HG03571 (cell line): ENCODE results near the gene ZCCHC14.
"Not testable (repeated sequence)": the region's sequence is repeated elsewhere in the genome, so short reads cannot be mapped to it uniquely, and the experiment has no call there.

Experiments
- ATAC-seq: cut with Tn5 transposase; IDR thresholded peaks from one replicate; pipeline ENCODE4 v1.9.1; 2021; ENCODE audit not compliant: unreplicated experiment

The ZCCHC14 gene

DNA sequence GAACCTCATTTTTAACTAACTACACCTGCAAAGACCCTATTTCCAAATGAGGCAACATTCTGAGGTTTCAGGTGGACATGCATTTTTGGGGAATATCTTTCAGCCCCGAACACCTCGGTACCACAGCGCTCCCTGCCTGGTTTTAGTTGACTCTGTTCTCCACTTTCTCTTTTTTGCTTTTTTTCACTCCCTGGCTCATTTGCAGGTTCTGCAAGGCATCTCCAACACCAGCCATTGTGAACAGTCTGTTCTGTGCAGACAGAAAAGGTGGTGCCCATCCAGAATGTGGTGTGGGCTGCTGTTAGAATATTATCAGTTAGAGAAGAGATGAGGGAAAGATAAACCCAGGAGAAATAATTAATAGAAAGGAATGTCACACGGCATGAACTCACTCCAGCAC lies 32.5 kb upstream of the ZCCHC14 start:
- no peak for ATAC-seq

DNA sequence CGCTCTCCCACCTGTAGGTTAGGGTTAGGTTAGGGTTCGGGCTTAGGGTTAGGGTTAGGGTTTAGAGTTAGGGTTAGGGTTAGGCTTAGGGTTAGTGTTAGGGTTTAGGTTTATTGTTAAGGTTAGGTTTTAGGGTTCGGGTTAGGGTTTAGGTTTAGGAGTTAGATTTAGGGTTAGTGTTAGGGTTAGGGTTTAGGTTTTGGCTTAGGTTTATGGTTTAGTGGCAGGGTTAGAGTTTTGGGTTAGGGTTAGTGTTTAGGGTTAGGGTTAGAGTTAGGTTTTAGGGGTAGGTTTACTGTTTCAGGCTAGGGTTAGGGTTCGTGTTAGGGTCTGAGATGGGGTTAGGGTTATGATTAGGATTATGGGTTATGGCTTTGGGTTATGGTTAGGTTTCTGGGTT lies 31.6 kb upstream of the ZCCHC14 start:
- no peak for ATAC-seq

DNA sequence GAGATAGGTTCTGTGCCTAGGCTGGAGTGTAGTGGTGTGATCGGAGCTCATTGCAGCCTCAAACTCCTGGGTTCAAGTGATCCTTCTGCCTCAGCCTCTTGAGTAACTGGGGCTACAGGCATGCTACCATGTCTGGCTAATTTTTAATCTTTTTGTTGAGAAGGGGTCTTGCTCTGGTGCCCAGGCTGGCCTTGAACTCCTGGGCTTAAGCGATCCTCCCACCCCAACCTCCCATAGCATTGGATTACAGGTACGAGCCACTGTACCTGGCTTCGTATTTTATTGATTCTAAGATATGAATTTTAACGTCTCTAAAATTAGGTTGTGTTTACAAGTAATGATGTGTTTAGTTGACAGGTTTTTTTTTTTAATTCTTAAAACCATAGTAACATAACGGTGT lies 30.8 kb upstream of the ZCCHC14 start:
- ATAC-seq, result not testable (repeated sequence)

DNA sequence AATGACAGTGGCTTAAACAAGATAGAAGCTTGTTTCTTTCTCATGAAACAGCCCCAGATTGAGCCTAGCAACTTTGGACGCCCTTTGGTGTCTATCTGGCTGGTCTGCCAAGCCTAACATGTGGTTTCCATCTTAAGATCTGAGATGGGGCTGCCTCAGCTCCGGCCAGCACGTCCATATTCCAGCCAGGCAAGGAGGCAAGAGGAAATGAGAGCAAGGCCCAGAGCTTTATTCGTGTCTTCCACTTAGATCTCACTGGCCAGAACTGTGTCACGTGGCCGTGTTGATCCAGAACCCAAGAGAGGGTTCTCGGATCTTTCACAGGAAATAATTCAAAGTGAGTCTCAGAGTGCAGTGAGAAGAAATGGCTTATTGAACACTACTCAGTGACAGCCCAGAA lies 28.9 kb upstream of the ZCCHC14 start:
- ATAC-seq, result not testable (repeated sequence)

DNA sequence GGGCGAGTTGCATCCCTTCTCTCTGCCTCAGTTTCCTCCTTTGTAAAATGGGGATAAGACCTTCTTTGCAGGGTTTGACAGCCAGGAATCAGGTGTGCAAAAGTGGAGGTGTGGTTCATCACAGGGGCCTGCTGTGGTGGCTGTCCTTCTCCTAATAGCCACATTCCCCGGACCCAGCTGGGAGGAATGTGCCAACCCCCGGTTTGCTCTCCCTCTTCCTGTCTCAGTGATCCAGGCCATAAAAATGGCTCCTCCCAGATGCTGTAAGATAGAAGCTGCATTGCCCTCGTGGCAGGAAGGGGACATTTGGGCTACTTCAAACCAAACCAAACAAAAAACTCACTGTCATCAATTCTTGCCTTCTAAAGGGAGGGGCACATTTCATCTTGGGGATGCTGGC lies 26.3 kb upstream of the ZCCHC14 start:
- not testable (repeated sequence) for ATAC-seq

DNA sequence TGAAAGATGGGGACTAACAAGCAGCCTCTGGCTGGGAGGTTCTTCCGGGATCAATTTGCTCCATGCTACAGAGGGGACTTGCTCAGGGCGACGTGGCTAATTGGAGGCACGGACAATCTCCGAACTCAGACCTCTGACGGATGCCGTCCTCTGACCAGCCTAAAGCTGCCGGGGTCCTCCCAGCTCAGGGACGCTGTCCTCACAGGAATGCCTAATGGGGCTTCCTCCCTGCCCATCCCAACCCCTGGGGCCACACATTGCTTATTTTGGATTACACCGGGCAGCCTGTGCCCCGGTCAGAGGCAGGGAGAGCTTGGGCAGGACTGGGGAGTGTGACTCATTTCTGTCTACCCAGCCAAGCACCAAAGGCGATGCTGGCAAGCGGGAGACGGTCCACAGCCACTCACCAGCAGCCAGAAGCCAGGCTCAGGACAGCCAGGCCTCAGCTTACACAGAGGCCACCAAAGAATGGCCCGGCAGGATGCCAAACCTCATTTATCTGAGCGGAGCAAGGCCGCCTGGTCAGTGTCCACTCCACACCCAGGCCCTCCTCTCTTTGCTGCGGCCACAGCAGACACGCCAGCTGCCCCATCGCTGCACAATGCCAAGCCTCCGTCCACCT lies 25.7 kb upstream of the ZCCHC14 start:
- ATAC-seq, result not testable (repeated sequence)

DNA sequence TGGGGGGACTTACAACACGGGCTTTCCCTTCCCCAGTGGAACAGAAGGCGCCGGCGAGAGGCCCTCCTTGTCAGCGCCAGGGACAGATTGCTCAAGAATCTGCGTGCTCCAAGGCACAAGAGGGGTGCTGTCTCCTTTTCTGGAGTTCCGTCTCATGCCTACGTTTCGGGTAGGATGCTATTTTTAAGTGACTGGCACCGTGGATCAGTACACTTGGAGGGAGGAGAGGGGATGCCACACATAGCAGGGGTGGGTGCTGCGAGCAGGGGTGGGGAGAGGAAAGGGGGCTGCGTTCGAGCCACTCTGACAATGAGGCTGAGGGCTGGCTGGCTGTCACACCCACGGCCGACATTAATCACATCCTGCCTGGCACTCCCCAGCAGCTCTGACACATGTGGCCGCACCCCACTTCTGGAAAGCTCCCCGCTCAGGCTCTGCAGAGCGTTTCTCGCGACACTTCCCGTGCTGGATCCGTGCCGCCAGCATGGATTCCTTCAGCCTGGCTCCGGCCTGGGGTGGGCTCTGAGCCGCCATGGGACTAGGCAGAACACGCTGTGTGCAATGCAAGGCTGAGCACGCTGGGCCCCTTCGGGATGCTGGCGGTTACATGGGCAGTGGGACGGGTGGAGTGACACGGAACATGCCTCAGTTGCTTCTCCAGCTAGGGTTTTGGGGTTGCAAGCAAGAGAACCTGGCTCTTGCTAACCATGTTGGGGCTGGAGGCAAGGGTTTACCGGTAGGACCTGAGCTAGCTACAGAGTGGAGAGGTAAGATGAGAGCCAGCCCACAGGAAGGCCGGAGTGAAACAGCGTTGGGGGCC lies 25.0 kb upstream of the ZCCHC14 start:
- not testable (repeated sequence) for ATAC-seq

DNA sequence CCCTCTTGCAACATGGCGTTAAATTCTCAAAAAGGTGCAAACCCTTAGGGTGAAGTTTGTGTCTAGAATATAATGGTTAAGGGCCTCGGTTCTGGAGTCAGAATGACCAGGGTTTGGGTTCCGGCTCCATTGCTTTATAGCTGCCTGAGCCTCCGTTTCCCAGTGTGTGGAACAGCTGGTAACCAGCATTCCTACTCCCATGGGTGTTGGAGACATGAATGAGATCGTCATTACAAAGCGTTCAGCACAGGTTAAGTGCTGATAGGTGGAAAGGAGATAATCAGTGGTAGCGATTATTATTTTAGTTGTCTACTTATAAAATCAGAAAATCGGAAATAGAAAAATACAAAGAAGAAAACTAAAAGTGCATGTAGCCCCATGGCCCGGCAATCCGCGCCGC lies 23.5 kb upstream of the ZCCHC14 start:
- ATAC-seq, result no peak

DNA sequence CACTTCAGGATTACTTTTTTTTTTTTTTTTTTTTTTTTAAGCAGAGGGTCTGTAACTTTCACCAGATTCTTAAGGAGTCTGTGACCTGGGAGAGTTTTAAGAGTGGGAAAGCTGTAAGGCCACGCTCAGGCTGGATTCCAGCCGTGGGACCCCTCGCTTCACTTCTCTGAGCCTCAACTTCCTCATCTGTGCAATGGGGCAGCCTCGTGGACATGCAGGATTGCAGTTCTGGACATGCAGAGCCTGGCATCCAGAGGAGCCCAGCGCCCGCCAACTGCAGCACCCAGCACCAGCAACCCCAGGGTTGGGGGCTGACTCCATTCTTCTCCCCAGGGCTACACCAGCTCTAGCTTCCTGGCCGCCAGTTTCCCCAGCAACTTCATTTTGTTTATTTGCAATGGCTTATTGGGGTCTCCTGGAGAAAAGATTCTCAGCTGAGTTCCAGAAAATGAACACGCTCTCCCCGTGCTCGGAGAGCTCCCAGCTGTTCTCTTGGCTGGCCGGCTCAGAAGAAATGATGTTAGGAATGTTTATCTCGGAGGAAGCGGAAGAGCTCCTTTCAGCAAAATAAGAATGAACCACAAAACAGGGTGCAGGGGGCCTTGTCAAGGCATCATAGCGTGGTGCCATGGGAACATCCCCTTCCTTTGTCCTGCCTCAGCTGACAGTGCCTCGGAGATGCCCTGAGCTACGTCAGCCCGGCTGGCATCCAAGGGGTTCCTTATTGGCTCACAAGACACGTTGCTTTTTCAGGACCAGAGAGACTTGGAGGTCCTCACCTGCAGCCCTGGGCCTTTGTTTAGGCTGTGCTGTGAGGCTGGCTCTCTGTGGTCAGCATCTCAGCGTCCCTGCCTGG lies 22.9 kb upstream of the ZCCHC14 start:
- ATAC-seq, result no peak

DNA sequence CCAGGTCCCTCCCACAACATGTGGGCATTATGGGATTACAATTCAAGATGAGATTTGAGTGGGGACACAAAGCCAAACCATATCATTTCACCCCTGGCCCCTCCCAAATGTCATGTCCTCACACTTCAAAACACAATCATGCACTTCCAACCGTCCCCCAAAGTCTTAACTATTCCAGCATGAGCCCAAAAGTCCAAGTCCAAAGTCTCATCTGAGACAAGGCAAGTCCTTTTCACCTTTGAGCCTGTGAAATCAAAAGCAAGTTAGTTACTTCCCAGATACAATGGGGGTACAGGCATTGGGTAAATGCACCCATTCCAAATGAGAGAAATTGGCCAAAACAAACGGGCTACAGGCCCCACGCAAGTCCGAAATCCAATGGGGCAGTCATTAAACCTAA lies 17.0 kb upstream of the ZCCHC14 start:
- not testable (repeated sequence) for ATAC-seq

DNA sequence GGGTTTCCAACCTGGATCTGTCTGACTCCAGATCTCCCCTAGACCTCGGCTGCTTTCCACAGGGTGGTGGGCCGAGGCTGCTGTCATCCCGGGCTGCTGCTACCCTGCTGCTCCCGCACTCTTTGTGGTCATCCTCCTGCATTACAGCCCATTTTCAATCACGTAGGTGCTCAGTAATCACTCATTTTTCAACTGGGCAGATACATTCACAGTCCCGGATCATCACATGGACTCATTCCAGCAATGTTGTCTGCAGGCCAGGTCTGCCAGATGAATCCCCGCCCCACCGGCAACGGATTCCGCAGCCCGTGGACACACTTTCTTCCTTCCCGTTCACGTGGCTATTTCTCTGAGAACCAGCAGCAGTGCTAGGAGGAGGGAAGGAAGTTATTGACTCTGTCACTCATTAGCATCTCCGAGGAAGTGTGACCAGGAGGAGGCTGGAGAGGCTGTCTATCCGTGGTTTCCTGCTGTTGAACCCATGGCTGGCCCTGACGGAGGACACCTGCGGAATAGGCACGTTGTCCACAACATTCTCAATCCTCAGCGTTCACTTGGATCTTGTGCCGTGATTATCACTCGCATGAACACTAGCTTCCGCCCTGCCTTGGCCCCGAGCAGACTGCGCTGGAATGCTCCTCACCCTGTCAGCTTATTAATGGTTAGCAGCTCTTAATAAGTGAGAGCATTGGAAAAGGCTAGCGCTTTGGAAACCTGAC lies 14.7 kb upstream of the ZCCHC14 start:
- no peak for ATAC-seq

DNA sequence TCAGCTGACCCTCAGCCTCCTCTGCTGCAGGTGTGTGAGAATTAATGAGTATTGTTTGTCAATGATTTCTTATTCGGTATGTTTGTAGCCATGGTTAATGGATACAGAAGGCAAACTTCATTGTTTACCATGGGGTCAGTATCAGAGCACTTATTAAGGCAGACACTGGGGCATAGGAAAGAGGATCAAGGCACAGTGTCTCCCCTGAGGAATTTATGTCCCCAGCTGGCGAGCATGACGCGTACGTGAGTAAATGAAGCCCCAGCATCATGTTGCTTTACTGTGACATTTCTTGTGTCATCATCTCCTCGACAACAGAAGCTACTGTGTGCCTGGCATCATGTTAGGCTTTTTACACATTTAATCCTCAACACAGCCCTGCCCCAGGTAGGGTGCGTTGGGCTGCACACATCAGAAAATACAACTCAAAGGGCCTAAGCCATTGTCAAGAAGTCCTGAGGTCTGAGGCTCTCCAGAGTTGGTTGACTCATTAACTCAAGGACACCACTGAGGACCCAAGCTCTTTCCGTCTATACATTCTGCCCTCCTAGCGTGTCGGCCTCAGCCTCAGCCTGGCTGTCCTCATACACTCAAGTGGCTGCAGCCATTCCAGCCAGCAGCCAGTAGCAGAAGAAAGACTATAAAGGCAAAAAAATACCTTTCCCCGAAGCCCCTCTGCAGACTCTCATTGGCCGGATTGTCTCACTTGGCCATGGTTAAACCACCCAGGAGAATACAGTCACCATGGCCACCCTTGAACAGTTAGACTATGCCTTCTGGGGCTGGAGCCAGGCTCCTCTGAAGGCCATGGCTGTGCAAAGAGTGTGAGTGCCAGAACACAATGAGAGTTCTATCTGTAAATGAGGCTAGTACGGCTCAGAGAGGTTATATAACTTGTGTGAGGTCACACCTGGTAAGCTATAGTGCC lies 13.9 kb upstream of the ZCCHC14 start:
- no peak for ATAC-seq

DNA sequence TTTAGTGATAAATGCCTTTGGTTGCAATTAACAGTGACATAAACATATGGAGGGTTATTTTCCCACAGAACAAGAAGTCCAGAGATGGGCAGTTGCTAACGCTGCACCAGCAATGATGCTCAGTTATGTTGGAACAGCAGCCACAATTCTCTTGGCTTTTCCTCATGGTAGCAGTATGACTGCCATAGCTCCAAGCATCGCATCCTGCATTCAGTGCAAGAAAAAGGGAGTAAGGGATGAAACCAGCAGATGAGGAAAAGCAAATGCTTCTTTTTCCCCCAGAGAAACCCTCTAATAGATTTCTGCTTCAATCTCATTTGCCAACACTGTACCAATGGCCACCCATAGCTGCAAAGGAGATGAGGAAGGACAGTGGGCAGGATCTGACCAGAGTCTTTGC lies 13.0 kb upstream of the ZCCHC14 start:
- ATAC-seq, result no peak

DNA sequence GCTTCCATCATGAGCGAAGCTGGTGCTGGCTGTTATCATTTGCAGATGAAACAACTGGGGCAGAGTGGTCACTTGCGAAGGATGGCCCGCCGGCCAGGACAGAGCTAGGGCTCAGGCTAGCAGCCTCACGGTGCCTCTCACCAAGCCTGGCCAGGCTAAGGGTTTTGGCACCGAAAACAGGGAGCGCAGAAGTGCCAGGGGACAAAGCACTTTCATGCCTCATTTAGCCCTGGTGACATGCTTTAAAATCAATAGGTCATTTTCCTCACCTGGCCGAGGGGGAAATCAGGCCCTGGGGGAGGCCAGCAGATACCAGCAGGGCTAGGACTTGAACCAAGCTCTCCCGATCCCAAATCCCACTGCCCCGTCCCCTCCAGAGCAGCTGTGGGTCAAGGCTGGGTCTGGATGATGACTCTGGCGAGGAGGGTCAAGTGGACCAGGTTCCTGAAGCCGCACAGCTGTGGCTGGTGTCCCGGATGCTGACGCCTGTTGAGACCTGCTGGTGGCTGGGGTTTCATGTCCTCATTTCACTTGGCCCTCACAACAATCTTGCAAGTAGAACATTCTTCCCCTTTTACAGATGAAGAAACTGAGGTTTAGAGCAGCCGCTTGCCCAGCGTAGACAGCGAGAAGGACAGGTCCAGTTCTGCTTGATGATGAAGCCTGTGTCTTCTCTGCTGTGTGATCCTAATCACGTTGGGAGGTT lies 10.6 kb upstream of the ZCCHC14 start:
- ATAC-seq, result not testable (repeated sequence)

DNA sequence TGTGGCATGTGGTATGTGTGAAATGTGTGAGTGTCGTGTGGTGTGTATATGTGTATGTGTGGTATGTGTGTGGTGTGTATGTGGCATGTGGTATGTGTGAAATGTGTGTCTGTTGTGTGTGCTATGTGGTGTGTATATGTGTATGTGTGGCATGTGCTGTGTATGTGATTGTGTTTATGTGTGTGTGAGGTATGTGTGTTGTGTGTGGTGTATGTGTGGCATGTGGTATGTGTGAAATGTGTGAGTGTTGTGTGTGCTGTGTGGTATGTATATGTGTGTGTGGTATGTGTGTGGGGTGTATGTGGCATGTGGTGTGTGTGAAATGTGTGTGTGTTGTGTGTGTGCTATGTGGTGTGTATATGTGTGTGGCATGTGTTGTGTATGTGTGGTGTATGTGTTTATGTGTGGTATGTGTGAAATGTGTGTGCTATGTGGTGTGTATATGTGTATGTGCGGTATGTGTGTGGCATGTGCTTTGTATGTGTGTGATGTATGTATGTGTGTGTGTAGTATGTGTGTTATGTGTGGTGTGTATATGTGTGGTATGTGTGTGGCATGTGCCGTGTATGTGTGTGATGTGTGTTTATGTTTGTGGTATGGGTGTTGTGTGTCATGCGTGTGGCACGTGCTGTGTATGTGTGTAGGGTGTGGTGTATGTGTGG lies 9.6 kb upstream of the ZCCHC14 start:
- ATAC-seq, result no peak

DNA sequence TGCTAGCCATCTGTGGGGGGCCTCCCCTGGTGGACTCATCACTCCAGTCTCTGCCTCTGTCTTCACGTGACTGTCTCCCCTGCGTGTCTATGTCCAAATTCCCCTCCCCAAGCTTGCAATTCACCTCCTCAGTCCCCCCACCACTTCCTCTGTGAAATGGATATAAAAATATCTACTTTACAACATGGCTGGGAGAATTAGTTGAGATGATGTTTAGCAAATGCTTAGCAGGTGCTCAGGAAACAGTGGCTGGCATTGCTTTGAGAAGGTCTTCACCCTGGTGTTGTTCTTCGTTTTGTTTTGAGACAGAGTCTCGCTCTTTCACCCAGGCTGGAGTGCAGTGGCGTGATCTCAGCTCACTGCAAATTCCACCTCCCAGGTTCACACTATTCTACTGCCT lies 8.3 kb upstream of the ZCCHC14 start:
- no peak for ATAC-seq

DNA sequence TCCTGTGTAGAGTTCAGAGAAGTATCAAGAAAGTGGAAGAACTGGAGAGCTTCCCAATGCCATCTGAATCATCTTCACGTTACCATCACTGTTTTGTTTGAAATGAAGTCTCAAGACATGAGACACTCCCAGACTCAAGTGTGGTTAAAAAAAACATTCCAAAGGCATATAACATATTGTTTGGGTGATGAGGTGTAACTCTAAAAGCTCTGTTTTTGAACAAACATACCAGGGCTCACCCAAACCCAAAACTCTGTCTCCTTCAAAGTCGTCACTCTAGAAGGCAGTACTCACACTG lies 6.3 kb upstream of the ZCCHC14 start:
- ATAC-seq, result no peak

DNA sequence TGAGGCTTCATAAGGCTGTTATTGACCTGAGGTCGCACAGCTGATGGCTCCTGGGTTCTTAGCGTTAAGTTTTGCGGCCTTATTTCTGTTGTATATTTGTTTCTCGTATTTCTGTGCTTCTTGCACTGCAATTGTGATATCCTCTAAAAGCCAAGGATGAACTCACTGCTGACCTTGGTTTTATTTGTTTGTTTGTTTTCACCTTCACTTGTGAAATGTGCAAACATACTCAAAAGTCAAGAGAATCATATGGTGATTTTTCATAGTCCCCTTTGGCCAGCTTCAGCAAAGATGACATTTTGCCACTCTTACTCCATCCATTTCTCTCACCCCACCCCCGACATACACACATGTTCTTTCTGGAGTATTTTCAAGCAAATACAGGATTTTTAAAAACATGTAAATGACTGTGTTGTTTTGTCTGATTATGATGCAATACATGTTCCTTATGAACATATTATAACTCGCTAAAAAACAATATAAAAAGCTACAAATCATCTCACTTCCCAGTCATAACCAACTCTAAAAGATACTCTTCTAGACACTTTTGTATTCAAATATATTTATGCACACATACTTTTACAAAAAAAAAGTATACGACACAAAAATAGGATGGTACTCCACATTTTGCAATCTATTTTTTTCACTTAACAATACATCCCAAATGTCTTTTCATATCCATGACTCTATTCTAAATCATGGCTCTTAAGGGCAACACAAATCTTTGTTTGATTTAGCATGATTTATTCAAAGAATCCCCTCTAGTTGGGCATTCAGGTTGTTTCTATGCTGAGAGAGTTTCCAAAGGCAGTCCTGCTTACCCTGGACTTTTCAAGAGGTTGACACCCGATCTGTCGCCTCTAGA lies 5.7 kb upstream of the ZCCHC14 start:
- no peak for ATAC-seq
